CD4-positive, alpha-beta T cell treated with Interleukin-10 for 1 hour (primary cell): ENCODE results near the gene PCSK6.

ENCODE experiments used
- DNase-seq: peaks from one replicate; pipeline ENCODE4 v3.0.0-alpha.2; 2020

The PCSK6 gene

GRCh38 chr15:101351736-101352135 is 137.8 kb downstream of the PCSK6 start:
- DNase-seq, result no peak

GRCh38 chr15:101349047-101349951 is 140.2 kb downstream of the PCSK6 start:
- no peak for DNase-seq

GRCh38 chr15:101348643-101349042 is 140.9 kb downstream of the PCSK6 start:
- no peak for DNase-seq

- no peak for DNase-seq
These were observed 141.5 kb downstream of the PCSK6 start for GRCh38 chr15:101348015-101348414.

DNA sequence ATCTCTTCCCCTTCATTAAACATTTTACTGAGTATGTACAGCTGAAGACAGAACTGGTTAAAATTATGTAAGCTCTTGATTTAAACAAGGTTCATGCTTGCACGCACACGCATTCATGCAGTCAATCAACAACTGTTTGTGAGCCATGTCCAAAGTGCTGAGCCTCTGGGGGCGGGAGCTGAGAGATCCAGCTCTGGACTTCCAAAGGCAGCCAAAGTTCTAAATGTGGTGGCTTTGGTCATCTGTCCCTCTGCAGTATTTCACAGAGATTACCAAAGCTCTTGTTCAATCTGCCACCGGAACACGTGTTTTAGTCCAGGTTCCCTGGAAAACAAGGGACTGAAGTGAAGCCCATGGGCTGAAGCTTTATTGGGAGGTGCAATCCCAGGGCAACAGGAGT is 142.1 kb downstream of the PCSK6 start:
- no peak for DNase-seq

DNA sequence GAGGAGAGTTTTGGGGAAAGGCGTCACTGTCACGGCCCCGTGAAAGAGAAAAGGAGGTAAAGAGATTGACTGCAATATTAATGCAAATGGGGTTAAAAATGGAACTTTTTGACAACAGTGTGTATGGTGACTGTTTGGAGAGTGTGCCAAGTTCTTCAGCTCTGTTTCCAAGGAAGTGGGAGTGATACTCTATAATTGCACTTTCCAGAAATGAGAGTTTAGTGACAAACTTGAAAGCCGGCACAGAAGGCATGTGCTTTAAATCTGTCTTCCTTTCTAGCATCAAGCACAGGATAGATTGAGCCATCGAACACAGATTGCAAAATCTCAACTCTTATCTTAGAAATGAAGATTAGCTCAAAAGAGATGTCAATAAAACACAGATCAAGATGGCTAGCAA is 142.6 kb downstream of the PCSK6 start:
- DNase-seq, result no peak

DNA sequence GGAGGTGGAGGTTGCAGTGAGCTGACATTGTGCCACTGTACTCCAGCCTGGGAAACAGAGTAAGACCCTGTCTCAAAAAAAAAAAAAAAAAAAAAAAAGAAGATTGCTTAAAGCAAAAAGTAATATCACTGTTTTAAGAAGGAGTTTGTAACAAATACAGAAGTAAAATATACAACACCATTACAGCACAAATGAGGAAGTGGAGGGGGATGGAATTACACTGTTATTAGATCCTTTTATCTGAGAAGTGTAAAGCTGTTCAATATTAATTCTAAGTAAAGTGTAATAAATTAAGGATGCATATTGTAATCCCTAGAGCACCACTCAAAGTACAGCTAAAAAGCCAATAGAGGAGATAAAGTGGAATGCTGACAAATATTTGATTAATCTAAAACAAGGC is 147.5 kb downstream of the PCSK6 start:
- DNase-seq, result no peak

GRCh38 chr15:101338502-101339057 is 150.9 kb downstream of the PCSK6 start:
- DNase-seq, result no peak

DNA sequence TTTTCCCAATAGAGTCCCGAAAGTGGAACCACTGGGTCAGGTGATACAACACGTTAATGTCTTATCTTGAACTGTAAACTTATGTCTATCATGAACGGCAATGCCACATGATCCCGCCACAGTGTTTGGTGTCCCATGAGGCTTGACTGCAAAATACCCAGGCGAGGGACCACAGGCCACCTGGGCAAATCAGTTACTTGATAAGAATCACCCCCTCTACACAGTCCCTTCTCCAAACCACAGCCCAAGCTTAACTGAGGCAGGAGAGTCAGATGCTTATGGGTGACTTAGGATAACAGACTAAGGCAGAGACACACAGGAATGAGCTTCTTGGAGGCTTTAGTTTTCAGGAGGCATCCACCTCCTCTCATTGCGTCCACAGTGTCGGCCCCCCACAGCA is 151.5 kb downstream of the PCSK6 start:
- DNase-seq, result no peak

DNA sequence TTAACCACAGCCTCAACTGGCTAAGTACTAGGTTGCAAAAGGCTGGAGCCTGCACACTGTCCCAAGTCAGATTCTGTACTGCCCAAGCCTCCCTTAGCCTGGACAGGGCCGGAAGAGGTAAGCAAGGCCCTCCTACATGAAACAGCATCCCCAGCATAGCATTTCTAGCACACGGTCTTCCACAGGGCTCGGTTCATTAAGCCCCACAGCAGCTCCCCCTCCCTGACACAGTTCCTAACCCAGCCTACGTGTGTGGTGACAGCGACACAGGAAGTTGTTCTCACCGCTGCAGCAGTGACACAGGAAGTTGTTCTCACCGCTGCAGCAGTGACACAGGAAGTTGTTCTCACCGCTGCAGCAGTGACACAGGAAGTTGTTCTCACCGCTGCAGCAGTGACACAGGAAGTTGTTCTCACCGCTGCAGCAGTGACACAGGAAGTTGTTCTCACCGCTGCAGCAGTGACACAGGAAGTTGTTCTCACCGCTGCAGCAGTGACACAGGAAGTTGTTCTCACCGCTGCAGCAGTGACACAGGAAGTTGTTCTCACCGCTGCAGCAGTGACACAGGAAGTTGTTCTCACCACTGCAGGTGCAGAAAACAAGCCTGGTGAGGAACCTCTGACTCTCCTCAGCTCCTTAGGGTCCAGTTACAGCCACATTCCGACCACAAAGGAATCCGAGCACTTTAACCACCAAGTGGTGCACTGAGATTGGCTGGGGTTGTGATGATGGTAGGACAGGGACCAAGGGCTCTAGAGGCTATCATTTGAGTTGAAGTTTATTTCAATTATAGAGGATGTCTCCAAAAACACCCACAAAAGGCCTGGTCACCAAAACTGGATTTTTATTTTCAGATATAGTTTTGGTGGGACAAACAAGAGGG is 155.4 kb downstream of the PCSK6 start:
- DNase-seq, result peak; percentile 70

DNA sequence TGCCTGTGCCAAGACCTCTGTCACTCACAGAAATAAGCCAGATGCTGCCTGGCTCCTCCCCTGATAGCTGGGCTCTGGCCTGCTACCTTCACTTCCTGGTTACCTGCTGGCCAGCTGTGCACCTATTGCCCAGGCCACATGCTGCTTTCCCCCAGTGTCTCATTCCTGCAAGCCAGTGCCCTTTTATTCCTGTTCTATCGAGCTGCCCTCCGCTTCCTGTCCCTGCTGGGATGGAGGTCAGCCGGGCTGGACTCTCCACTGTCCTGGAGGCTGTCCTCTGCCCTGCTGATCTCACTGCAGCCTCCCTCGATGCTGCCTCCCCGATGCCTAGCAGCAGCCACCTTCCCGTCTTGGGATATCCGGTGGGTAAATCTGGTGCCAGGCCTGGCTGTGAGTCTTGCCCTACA is 157.4 kb downstream of the PCSK6 start:
- no peak for DNase-seq

GRCh38 chr15:101329867-101330380 is 159.6 kb downstream of the PCSK6 start:
- DNase-seq, result no peak

DNA sequence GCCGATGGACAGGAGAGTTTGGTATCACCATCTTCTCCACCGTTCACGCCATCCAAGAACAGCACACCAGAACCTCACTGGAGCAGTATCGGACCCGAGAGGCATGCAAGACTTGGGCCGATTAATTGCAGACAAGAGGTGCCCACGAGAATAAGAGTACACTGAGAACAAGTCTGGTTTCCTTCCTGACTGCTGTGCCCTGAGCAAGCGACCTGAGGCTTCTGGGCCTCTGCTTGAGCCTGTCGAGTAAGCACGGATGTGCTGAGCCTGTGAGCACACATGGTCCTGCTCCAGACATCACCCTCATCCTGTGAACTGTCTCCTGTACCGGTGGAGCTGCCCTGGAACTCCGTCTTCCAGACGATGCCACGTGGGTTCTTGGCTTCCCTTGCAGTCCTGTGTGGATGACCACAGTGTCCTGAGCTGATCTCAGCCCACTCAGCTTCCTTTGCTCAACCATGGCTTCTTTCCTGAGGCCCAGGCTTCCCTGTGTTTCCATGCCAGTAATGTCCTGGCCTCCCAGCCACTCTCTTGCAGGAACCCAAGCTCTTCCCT is 160.1 kb downstream of the PCSK6 start:
- no peak for DNase-seq

DNA sequence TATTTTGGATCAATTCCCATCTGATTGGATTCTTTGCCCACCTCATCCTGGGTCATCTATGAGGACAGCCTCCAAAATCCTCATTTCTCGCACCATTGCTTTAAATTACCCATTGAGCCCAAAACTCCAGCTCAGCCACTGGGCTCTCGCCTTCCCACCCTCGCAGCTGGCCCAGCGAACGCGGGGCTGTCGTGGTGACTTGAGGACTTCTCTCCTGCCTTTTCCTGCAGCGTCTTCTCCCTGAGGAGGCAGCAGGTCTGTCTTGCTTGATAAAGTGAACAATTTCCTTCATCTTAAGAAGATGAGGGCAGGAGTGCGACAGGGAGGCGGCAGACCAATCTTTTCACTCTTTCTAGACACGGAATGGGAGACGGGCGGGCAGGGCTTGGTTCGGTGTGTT is 161.5 kb downstream of the PCSK6 start:
- no peak for DNase-seq

DNA sequence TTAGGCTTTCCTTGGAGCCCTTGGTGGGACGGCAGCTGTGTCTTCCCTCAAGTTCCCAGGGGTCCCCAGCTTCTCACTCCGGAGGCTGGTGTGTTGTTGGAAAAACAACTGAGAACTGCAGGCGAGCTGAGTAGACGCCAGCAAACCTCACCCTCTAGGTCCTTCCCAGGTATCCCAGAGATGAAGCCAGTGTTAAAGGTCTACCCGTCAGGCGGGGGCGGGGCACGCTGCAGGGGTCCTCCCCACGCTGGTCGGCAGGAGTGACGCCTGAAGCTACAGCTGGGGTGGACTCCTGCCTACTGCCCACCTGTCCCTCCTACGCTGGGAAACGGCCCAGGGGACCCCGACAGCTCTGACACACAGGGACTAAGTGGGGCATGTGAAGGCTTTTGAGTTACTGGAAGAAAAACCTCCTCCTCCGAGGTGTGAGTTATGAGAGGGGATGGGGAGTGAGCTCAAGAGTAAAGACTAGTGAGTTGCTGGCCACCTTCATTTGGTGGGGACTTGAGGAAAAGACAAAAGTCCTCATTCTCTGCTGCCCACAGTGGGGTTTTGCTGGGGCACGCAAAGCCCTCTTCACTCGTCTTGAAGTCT is 162.3 kb downstream of the PCSK6 start:
- no peak for DNase-seq

DNA sequence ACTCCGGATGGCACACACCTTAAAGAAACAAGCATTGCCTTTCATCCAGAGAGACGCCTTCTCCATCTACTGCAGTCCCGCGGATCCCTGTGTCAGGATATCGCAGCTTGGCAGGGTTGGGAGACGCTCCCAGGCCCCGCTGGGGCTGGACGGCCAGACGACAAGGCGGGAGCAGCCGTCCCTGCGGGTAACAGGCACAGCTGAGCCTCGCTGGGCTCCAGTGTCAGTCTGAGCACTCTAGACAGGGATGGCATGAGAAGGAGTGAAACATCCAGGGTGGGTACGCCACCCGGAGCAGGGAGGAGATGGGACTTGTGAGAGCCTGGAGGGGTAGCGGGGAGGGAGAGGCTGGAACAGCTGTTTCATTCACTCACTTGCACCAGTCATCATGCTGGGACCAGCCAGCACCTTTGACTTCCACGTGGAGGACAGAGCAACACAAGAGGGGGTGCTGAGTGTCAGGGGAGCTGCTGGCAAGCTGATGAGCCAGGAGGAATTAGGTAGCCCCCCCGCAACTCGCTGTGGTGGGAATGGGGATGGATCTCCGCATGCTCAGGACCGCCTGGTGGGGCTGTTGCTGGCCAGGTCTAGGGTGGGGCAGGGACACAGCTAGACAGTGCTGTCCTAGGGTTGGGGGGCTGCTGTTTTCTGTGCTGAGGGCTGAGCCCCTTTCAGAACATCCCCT is 162.9 kb downstream of the PCSK6 start:
- no peak for DNase-seq

DNA sequence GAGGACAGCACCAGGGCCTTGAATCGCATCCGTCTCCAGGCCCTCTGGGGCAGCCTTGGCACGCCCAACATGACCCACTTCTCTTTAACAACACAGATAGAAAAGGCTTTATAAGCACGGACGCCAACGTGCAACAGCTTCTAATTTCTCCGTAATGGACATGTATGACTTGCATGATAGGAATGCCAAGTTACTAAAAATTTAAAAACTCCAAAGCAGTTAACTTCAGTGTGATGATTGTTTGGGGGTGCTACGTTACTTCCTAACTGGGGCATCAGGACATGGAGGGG is 163.5 kb downstream of the PCSK6 start:
- no peak for DNase-seq

GRCh38 chr15:101325263-101326025 is 164.1 kb downstream of the PCSK6 start:
- DNase-seq, result no peak

GRCh38 chr15:101324524-101325177 is 164.9 kb downstream of the PCSK6 start:
- DNase-seq, result no peak

DNA sequence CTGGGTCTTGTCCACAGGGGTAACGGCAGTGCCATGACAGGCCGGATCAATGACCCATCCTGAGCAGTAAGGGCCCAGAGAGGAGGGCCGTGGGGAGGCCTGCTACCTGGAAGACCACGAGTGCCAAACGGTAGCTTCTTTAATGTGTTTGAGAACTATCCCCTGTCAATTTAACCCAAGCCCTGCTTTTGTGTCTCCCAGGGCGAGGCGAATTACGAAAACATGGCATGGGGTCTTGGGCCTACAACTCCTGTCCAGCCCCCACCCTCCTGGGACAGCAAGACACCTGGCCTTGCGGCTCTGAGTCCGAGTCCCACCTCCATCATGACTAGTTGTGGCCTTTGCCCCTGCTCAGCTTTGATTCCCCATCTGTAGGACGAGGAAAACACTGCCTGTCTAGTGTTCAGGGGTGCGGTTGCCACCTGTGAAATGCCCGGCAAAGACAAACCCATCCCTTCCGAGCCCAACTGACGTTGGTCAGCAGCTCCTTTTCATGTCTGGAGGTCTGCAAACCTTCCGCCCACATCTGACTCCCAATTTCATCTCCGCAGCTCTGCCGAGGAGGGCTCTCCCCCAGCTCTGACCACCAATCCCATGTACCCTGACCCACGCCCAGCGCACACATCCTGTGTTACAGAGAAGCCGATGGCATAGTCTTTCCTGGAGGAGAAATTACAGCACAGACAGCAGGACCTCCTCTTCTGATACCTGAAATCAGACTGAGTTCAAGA is 165.5 kb downstream of the PCSK6 start:
- DNase-seq, result no peak
